ENCODE data around the gene POLR2L. TPM values are rescaled to one million over a fixed set of nuclear protein-coding genes. Genes with fewer than 3 reads are reported as not detected.
A peak's percentile ranks its signal among the peaks of the same experiment; 100 is the strongest.

POLR2L gene
- total and polyA plus RNA-seq, 10 donors: 24.6 to 131 (median 66.2) TPM

- H3K4me1 ChIP-seq: peaks cover 0 to 59% (median 24%) of the 10 kb centered on the region in 6 donors
- 75 to 88% (median 85%) methylated on average over 4 to 31 of the region's 31 CpGs for WGBS, 5 donors
- TF ChIP-seq POLR2AphosphoS5 (IDR thresholded peaks at IDR 0.05) (peak; percentile 36 to 58 (median 53)), POLR2A (IDR thresholded peaks at IDR 0.05) (no peak)
- TF ChIP-seq, protein P1, sequence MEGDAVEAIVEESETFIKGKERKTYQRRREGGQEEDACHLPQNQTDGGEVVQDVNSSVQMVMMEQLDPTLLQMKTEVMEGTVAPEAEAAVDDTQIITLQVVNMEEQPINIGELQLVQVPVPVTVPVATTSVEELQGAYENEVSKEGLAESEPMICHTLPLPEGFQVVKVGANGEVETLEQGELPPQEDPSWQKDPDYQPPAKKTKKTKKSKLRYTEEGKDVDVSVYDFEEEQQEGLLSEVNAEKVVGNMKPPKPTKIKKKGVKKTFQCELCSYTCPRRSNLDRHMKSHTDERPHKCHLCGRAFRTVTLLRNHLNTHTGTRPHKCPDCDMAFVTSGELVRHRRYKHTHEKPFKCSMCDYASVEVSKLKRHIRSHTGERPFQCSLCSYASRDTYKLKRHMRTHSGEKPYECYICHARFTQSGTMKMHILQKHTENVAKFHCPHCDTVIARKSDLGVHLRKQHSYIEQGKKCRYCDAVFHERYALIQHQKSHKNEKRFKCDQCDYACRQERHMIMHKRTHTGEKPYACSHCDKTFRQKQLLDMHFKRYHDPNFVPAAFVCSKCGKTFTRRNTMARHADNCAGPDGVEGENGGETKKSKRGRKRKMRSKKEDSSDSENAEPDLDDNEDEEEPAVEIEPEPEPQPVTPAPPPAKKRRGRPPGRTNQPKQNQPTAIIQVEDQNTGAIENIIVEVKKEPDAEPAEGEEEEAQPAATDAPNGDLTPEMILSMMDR (IDR thresholded peaks at IDR 0.05 in 8 of 11, conservative IDR thresholded peaks at IDR 0.05 in 3 of 11): no peak
- DNase-seq: no peak
- intact Hi-C loops (cut with DNase I; ENCODE audit: low total_unique reads): no loop called here
- H3K4me3 ChIP-seq: no peak overlapping the region
- peak overlapping the region in 3 of 8 donors; percentile 5 to 36 (median 26) for H3K27ac ChIP-seq
- H3K27me3 ChIP-seq (replicated peaks in 1 of 7): no peaks in the 10 kb centered on the region
- H3K36me3 ChIP-seq: peaks cover 0 to 70% (median 18%) of the 10 kb centered on the region in 6 donors
- no peaks in the 10 kb centered on the region for H3K9me3 ChIP-seq
Observed at GRCh38 chr11:863910-864827, 21.8 kb upstream of the POLR2L start.

DNA sequence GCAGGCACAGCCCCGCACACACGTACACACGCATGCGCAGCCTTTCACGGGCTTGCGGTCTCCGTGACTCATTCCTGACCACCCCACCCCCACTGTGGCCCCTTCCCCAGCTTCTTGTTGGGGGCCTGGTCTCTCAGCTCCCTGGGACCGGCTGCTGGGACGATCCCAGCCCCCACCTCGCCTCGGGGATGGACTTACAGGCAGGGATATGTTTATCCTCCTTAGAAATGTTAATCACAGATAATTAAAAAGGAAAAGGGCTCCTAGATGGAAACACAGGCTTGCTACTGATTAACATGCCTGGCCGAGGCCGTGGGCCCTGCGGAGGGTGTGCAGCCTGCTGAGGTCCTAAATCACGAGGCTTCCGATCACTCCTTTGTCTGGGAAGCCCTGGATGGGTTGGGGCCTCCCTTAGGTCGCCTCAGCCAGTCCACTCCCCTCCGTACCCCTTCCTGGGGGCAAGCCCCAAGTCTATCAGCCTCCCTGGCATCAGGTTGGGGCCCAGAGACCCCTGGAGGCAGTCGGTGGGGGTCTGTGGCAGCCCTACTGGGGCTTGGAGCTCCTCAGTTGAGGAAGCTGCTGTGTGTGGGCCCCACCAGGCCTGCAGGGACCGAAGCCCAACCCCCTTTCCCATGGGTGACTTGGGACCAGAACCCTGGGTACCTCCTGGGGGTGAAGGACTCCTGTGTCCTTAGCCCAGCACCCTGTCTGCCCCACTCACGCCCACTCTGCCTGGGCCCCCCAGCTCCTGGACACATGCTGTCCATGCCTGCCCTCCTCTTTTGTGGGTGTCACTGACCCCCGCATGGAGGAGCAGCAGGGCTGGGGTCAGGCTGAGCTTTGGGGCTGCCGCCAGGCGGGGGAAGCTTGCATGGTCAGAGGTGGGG is 20.9 kb upstream of the POLR2L start:
- Histone ChIP-seq H3K36me3 (peaks cover 0 to 61% (median 12%) of the 10 kb centered on the region in 6 donors), H3K4me3 (no peak overlapping the region), H3K4me1 (peaks cover 0 to 67% (median 24%) of the 10 kb centered on the region in 6 donors), H3K9me3 (no peaks in the 10 kb centered on the region), H3K27me3 (replicated peaks in 1 of 7) (no peaks in the 10 kb centered on the region), H3K27ac (peak overlapping the region in 2 of 8 donors; percentile 31 to 40)
- WGBS, 5 donors: 82 to 89% (median 87%) methylated on average over 20 to 24 of the region's 24 CpGs
- TF ChIP-seq POLR2AphosphoS5 (IDR thresholded peaks at IDR 0.05) (peak in 2 of 3 donors; percentile 27 to 59), POLR2A (IDR thresholded peaks at IDR 0.05) (no peak)
- intact Hi-C loops (cut with DNase I; ENCODE audit: low total_unique reads): no loop called here
- DNase-seq: no peak

GRCh38 chr11:862696-863022 is 20.3 kb upstream of the POLR2L start:
- H3K27ac ChIP-seq: peak overlapping the region in 3 of 8 donors; percentile 9 to 40 (median 31)
- intact Hi-C loops (cut with DNase I; ENCODE audit: low total_unique reads): no loop called here
- DNase-seq: no peak
- 67 to 92% (median 84%) methylated on average over 4 to 12 of the region's 12 CpGs for whole genome bisulfite sequencing, 5 donors
- TF ChIP-seq POLR2A (IDR thresholded peaks at IDR 0.05) (no peak), POLR2AphosphoS5 (IDR thresholded peaks at IDR 0.05) (peak in 1 of 3 donors; percentile 47)
- H3K4me3 ChIP-seq: no peak overlapping the region
- peaks cover 0 to 68% (median 27%) of the 10 kb centered on the region in 6 donors for H3K4me1 ChIP-seq
- no peaks in the 10 kb centered on the region for H3K9me3 ChIP-seq
- H3K27me3 ChIP-seq (replicated peaks in 1 of 7): no peaks in the 10 kb centered on the region
- H3K36me3 ChIP-seq: peaks cover 0 to 55% (median 12%) of the 10 kb centered on the region in 6 donors

- TF ChIP-seq, protein P1 (IDR thresholded peaks at IDR 0.05 in 8 of 11, conservative IDR thresholded peaks at IDR 0.05 in 3 of 11): no peak
- peak; percentile 57 to 68 (median 57) for TF ChIP-seq POLR2AphosphoS5 (IDR thresholded peaks at IDR 0.05)
- intact Hi-C loops (cut with DNase I; ENCODE audit: low total_unique reads): no loop called here
- H3K27me3 ChIP-seq (replicated peaks in 1 of 7): no peaks in the 10 kb centered on the region
- H3K4me1 ChIP-seq: peaks cover 0 to 70% (median 29%) of the 10 kb centered on the region in 6 donors
- H3K27ac ChIP-seq: peak overlapping the region in 3 of 8 donors; percentile 9 to 40 (median 31)
- no peak overlapping the region for H3K4me3 ChIP-seq
- no peaks in the 10 kb centered on the region for H3K9me3 ChIP-seq
- DNase-seq: no peak
- WGBS, 5 donors: 62 to 75% (median 71%) methylated on average over 14 to 20 of the region's 20 CpGs
- H3K36me3 ChIP-seq: peaks cover 0 to 50% (median 12%) of the 10 kb centered on the region in 6 donors
Observed at GRCh38 chr11:862081-862661, 19.8 kb upstream of the POLR2L start.

Data from spleen (tissue), 11 donors.